ENCODE measurements around the gene NDUFS7.

Gene NDUFS7

DNA sequence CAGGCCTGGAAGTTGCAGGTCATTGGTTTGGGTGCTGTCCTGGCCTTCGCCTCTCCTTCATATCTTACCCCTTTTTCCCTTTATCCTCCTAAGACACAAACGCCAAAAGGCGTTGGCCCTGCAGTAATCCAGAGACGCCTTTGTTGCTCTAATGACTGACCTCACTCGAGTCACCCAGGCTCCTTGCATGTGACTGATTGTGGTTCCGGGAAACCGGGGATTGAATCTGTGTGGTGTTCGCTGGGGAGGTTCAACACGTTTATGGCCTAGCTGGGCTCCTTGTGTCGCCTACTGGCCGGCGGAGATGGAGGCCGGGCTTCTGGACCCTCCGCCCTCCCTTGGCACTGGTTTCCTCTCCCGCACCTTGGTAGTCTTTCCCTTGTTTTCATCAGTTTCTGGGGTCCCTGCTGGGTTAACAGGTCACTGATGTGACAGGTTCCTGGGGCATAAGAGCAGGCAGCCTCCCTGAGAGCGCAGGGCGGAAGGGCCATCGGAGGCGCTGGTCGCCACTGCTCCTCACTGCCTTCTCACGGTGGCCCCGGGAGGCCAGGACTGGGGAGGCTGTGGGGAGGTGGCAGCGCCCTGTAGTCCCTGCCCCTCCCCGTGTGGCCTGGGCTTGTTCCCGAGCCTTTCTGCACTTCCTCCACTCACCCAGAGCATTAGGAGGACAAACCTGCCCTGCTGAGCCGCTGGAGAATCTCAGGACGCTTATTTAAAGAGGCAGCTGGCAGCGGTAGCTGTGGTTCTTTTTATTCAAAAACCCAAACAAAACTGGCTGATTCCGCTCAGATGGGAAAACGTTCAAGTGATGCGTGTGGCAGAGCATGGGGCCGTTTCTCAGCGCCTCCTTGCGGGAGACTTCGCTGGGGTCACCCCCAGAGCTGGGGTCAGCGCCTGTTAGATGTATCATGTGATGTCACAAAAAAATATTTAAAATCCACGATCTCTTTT is 18.1 kb upstream of the NDUFS7 start:
- no peak for DNase-seq

DNA sequence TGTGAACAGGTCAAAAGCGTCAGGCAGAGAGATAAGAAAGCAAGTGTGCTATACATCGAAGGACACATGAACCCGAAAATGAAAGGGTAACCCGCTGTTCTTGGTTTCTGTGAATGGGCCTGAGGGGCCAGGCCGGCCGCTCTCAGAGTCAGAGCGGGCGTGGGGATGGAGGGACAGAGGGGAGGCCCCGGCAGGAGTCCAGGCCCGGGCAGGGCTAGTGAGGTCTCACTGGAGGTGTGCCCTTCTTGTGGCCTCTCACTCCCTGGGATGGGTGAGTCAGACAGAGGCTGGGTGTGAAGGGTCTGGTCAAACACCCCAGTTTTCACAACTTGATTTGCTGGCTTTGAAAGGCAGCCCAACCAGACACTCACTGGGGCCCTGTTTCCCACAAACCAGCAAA is 17.4 kb upstream of the NDUFS7 start:
- no peak for DNase-seq

DNA sequence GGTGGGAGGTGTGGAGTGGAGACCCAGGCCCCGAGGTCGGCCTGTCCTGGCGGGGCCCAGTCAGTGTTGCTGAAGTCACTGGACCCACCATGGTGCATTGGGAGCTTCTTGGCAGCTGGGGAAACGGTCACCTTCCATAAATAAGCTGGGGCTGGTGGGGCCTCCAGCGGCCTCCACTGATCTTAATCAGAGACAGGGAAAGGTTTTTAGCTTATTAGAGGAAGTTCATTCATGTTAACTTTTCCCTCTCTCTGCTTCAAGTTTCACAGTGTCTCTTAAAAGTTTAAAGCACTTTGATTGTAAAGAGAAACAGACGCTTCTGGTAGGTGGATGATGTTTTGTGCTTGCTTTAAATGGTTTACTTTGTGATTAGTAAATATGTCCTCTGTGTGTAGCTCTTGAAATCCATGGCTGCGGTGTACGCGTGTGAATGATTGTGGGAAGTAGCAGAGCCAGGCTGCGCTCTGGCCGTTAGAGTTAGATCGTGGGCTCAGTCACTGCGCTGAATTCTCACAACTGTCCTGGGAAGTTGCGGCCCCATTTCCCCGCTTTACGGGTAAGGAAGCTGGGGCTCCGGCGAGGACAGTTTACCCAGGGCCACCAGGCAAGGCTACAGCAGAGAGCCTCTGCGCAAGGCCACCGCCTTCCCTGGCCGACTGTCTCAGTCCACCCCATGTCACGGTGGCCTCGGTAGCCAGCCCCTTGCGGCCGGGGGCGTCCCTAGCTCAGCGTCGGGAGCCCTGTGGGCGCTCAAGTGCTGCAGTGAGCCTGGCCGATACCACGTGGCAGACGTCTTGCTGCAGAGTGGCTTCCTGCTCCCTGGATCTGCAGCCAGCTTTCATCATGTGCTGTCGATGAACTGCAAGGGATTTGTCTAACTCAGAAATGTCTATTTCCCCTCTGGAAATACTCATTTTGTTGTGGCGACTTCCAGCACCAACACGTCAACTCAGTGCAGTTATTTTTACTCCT is 16.5 kb upstream of the NDUFS7 start:
- no peak for DNase-seq

DNA sequence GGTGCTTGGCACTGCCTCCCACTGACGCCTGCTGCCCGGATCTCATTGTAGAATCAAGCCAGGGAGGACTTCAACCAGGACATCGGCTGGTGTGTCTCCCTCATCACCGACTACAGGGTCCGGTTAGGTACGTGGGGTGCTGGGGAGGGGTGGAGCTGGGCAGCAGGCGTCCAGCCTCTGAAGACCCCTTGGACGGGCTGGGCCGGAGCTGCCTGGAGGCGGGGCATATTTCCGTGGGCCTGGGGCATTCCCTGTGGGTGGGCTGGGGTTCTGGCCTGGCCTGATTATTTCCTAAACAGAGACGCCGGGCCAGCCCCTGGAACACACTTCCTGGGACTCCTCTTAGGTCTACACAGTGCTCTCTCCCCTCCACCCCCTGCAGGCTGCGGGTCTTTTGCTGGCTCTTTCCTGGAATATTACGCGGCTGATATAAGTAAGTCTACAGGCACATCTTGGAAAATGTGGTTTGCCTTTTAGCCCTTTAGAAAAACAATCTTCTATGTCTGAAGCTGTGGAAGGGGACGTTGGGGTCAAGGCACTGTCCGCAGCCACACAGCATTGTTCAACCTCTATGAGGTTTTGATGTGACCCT is 14.4 kb upstream of the NDUFS7 start:
- DNase-seq, result no peak

DNA sequence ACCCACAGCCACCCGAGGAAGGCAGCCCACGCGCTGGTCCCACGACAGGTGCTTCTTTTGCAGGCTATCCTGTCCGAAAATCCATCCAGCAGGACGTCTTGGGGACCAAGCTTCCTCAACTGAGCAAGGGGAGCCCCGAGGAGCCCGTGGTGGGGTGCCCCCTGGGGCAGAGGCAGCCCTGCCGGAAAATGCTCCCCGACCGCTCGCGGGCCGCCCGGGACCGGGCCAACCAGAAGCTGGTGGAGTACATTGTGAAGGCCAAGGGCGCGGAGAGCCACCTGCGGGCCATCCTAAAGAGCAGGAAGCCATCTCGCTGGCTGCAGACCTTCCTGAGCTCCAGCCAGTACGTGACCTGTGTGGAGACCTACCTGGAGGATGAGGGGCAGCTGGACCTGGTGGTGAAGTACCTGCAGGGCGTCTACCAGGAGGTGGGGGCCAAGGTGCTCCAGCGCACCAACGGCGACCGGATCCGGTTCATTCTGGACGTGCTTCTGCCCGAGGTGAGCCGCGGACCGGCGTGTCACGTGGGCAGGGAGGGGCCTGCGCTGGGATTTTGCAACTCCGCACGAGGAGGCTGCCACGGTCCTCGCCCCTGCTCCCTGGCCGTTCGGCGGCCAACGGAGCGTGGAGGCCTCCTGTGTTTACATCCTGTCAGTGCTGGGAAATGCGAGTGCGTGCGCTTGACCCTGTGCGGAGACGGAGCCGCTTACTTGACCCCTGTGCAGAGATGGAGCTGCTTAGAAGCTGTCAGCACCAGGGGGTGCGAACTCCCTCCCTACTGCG is 12.9 kb upstream of the NDUFS7 start:
- DNase-seq, result no peak

DNA sequence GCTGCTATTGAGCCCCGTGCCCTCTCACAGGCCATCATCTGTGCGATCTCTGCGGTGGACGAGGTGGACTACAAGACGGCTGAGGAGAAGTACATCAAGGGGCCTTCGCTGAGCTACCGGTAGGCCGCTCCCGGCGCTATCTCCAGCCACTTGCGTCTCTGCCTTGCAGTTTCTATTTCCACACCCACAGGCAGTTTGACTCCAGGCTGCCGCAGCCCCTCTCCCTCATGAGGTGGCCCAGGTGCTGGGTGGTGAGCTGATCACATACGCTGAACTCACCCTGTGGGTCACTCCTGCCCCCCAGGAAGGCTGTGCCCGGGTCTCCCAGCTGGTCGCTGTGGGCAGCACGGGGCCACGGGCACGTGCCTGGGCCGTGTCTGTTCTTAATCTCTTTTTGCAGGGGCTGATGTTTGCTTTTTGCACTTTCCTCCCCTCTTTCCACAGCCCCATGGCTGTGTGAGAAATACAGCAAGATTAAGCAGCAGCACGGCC is 10.6 kb upstream of the NDUFS7 start:
- no peak for DNase-seq

DNA sequence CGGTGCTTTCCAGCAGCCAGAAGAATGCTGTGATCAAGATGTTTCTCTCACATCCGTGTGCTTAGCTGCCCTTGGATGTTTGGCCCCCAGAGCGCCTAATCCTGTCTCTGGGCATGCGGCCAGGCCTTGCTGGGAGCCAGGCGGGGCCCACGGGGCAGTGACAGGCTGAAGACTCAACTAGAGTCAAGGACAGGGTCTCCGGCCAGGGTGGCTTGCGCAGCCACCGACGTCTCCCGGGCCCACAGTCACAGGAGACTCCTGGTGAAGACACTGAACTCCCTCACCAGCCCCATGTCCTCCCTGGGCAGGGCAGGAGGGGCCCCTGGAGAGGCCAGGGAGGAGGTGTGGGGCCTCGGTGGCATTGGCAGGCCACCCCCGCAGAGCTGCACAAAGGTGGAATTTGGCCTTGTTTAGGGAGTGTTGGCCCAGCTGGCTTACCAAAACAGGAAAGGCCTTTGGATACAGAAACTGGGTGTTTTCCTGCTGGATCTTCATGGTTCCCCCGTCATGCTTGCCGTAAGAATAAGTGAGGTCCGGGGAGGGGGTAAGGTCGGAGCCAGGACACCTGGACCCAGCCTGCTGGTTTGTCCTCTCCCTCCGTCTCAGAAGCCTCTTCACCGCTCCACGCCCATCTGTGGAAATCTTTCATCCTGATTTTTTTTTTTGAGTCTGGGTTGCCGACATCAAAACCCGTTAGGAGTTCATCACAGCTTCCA is 10.0 kb upstream of the NDUFS7 start:
- DNase-seq, result no peak

DNA sequence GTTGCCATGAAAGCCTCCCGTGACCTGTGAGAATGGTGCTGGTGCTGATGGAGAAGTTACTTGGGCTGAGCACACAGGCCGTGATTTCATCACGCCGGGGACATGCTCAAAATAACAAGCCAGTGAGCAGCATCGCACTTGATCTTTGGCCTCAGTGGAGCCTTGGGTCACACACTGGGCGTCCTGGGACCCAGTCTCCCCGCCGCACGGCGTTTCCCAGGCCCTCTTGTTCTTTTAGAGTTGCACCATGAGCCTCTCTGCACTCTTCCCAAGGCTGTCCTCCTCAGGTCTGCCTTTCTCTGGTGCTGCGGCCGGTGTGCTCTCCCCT is 9.5 kb upstream of the NDUFS7 start:
- DNase-seq, result no peak

DNA sequence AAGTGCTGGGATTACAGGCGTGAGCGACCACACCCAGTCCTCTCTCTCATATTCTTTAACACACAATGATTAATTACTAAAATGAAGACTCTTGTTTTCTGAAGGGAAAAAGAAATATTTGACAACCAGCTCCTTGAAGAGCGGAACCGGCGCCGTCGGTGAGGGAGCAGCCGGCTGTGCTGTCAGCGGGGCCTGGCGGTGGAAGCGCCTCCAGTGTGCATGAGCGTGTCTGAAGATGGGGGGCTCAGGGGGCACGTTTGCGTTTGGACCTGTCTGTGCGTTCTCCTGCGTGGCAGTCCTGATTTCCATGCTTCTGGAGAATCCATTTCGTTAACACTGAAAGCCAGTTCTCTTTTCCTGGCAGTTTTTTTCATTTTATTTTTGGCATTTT is 7.3 kb upstream of the NDUFS7 start:
- no peak for DNase-seq

DNA sequence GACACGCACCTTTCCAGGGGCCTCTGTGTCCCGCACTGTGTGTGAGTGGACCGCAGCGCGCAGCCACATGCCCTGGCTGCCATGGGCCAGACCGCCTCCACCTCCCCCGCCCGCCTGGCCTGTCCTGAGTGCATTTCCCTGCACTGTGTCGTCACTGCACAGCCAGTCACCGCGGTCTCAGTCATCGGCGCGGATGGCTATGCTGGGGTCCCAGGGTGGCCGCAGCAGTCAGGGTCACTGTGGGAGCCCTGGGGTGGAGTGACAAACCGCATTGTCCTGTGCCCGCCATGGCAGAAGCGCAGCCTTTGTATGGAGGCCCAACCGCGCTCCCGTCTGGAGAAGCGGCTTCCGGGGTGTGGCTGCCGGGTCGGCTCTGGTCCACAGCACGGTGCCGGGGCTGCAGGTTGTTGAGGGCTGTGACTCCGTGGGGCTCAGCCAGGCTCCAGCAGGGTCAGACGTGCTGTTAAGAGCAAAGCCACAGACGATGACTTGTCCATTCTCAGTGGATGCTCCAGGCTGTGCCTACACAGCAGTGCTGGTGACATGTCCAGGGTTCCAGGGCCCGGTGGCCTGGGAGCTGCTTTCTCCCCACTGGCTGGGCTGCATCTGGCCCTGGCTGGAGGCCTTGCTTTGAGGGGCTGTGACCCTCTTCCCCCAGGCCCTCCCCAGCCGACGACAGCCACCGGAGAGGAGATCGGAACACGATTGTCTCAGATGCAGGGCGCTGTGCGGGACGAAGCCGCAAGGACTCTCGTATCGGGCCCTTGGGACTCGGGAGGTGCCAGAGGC is 6.3 kb upstream of the NDUFS7 start:
- DNase-seq, result no peak

DNA sequence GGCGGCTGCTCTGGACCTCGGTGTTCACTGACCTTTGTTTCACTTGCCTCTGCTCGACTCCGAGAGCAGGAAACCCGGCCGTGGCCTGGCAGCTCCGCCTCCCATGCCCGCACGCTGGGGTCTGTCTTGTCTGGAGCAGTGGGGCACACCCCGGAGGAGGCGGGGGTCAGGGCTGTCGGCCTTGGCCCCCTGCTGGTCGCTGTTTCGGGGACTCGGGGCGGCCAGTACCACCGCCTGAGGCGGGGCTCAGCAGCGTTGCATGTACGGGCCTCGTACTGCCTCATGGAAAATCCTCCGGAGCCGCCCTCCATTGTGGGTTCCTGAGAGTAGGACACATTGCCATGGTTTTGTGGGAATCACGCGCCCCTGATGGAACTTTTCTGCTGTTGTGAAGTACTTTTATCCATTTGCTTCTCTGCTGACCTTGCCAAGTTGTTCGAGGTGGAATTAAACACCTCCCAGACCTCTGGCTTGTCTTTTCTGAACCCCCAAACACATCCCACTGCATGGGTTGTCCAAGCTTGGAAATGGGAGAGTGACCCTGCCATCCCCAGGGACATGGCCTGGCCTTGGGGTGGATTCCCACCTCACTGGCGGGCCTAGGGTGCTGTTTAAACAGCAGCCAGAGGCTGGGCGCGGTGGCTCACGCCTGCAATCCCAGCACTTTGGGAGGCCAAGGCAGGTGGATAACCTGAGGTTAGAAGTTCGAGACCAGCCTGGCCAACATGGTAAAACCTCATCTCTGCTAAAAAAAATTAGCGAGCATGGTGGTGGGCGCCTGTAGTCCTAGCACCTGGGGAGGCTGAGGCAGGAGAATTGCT is 5.5 kb upstream of the NDUFS7 start:
- no peak for DNase-seq

DNA sequence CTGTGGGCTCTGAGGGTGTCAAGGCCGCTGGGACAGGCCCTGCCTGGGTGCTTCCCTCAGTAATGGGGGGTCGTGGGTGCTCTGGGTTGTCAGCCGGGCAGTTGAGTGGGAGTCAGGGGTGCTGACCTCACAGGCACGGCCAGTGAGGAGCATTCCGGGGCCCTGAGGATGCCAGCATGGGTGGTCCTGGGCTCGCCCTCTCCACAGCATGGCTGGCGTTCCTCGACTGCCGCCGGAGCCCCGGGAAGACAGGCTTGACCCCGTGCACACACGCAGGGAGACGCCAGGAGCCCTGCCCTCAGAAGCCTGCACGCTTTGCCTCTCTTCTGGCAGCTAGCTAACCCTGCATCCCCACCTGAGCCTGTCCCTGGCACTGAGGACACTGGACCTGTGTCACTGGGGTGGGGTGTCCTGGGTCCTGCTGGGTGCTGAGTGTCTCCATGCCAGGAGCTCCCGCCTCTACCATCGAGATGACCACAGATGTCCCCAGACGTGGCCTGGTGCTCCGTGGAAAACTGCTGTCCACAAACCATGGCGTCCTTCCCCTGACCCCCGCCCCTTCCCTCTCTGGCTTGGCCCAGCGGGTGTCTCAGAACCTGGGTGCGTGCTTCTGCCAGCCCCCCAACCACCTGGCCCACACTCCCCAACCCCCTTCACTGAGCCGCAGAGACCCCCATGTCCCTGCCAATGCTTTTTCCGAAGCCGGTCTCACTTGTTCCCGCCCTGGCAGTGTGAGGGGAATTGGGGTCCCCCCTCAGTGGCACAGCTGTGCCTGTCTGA is 4.4 kb upstream of the NDUFS7 start:
- no peak for DNase-seq

DNA sequence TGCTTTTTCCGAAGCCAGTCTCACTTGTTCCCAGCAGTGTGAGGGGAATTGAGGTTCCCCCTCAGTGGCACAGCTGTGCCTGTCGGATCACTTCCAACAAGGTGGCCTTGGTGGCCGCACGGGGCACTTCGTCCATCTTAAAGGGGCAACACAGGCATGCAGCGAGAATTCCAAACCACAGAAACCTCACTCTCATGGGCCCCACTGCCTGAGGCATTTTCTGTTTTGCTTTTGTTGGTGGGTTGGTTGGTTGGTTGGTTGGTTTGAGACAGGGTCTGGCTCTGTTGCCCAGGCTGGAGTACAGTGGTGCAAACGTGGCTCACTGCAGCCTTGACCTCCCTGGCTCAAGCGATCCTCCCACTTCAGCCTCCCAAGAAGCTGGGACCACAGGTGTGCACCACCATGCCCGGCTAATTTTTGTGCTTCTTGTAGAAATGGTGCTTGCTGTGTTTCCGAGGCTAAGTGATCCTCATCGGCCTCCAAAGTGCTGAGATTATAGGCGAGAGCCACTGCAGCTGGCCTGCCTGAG is 3.7 kb upstream of the NDUFS7 start:
- DNase-seq, result no peak

DNA sequence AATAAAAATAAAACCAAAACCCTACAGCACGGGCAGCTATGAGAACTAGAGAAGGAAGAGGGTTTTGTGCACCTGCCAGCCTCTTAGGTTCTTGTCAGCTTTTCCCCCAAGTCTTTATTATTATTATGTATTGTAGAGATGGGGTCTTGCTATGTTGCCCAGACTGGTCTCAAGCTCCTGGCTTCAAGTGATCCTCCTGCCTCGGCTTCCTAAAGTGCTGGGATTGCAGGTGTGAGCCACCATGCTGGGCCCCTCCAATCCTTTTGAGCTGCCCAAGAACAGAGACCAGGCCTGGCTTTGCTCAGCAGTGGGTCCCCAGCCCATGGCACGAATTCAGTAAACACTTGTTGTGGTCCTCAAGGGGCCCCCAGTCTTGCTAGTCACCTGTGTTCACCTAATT is 1.5 kb upstream of the NDUFS7 start:
- no peak for DNase-seq

DNA sequence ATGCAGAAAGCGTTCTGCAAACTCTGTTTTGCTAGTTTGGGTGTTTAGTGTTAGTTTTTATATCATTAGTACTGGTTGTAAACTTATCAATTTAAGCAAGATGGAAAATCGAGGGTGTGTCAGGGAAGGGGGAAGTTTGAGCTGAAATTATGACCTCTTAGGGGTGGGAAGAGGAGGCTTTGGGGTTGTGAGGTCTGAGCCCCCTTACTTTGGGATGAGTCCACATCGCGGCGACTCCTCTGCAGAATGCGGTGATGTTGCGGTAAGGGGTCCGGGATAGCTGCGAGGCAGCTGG is 743 bp upstream of the NDUFS7 start:
- no peak for DNase-seq

DNA sequence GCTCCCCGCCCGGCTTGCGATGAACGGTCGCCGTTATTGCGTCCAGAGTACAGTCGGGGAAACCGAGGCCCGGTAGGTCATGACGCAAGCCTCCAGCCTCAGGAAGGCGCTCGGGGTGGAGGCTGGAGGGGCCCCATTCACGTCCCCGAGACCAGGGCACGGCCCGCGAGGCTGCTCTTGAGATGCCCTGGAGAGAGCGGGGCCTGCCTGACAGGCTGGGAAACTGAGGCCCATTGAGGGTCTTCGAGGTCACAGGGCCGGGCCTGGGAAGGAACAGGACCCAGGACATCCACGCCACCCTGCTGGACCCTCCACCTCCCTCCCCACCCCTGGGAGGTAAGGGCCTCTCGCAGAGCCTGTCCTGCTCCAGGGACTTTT is 367 bp downstream of the NDUFS7 start:
- DNase-seq, result no peak

DNA sequence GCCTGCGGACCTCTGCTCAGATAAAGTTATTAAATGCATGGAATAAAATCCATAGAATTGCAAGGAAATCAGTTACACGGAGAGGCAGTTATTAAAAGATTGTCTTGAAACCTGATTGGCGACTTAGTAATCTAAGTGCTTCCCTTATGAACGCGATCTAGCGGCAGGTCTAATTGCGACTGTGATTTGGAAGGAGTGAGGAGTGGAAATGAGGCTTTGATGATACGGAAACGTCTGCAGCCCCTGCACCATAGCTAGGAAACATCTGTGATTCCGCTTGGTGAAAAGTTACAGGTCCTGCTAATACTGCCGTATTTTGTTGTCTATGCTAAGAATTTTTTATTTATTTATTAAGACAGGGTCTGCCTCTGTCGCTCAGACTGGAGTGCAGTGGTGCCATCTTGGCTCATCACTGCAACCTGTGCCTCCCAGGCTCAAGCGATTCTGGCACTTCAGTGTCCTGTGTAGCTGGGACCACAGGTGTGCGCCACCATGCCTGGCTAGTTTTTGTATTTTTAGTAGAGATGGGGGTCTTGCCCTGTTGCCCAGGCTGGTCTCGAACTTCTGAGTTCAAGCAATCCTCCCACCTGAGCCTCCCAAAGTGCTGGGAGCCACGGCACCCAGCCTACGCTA is 887 bp downstream of the NDUFS7 start:
- DNase-seq, result no peak

DNA sequence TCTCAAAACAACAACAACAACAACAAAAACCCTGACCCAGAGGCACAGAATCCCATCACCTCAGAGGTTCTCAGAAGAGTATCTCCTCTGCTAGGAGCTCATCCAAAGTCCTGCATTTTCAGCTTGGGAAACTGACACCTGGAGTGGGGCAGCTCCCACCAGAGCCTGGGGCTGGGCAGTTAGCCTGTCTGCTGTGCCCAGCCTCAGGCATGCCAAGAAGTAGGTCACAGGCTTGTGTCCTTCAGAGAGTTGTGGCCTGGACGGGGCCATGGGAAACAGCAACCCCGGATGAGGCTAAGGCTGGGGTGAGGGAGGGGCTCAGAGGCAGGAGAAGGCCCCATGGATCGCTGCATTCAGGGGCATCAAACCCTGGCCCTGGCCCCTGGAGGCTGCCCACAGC is 2.1 kb downstream of the NDUFS7 start:
- no peak for DNase-seq
